Fibroblast of the aortic adventitia (primary cell): Measurements from ENCODE around the gene MATN1. TPM values are rescaled to one million over a fixed set of nuclear protein-coding genes. Genes with fewer than 3 reads are reported as not detected.
"Not testable (repeated sequence)": the region's sequence is repeated elsewhere in the genome, so short reads cannot be mapped to it uniquely, and the experiment has no call there.

Source experiments
- DNase-seq: peaks from one replicate; pipeline ENCODE4 v3.0.0-alpha.2; 2010; ENCODE audit warnings: low read depth
- H3K4me3 ChIP-seq: 2 replicates; pipeline ENCODE4 v1.5.1; 2011; ENCODE audit warnings: low read depth, mild to moderate bottlenecking, control low read depth, low read length, moderate library complexity
- CTCF ChIP-seq: IDR thresholded peaks from 2 replicates; pipeline ENCODE4 v1.5.1; 2011; ENCODE audit warnings: mild to moderate bottlenecking, low read length, control low read depth, inconsistent platforms; ENCODE audit not compliant: insufficient read depth
- total RNA-seq: library from RNA; depleted of rRNA; stranded (reverse); fragments of >200 nt; gene quantifications from 2 replicates; pipeline ENCODE4 v1.2.3, GENCODE V29; 2012; ENCODE audit warnings: low replicate concordance

Gene MATN1
- total RNA-seq, result 0.18 and 0.25 TPM in 2 replicates

- TF ChIP-seq CTCF, result no peak
- DNase-seq, result no peak
- H3K4me3 ChIP-seq, result no peak within 1 kb of the TSS
Observed at GRCh38 chr1:30723331-30723755, at the start of gene MATN1. MATN1 (minus strand) TSS chr1:30723585; CDS start chr1:30723551, 34 bp downstream.

GRCh38 chr1:30771005-30771404 lies 47.6 kb upstream of the MATN1 start:
- H3K4me3 ChIP-seq, result no peak overlapping the region
- no peak for DNase-seq
- no peak for TF ChIP-seq CTCF

- H3K4me3 ChIP-seq, result no peak overlapping the region
- TF ChIP-seq CTCF, result no peak
- no peak for DNase-seq
Observed at GRCh38 chr1:30770150-30770549, 46.8 kb upstream of the MATN1 start.

GRCh38 chr1:30768830-30769718 lies 45.7 kb upstream of the MATN1 start:
- no peak for DNase-seq
- no peak for TF ChIP-seq CTCF
- H3K4me3 ChIP-seq, result no peak overlapping the region

GRCh38 chr1:30768159-30768829 lies 44.9 kb upstream of the MATN1 start:
- TF ChIP-seq CTCF, result no peak
- no peak overlapping the region for H3K4me3 ChIP-seq
- no peak for DNase-seq

GRCh38 chr1:30766948-30767347 lies 43.6 kb upstream of the MATN1 start:
- not testable (repeated sequence) for DNase-seq, H3K4me3 ChIP-seq

GRCh38 chr1:30765556-30766434 lies 42.4 kb upstream of the MATN1 start:
- TF ChIP-seq CTCF, result no peak
- DNase-seq, result no peak
- no peak overlapping the region for H3K4me3 ChIP-seq
